T-helper 17 cell (primary cell): ENCODE results near the gene MAST1. TPM values are rescaled to one million over a fixed set of nuclear protein-coding genes. Genes with fewer than 3 reads are reported as not detected.
A peak's percentile ranks its signal among the peaks of the same experiment; 100 is the strongest.
"Not testable (repeated sequence)": the region's sequence is repeated elsewhere in the genome, so short reads cannot be mapped to it uniquely, and the experiment has no call there.

Source experiments
- ATAC-seq: fragments of 150-1000 bp; cut with Tn5 transposase; 2 replicates; pipeline ENCODE4 v1.10.0; 2021; ENCODE audit warnings: mild to moderate bottlenecking, moderate library complexity
- DNase-seq, 3 donors: peaks; one replicate each; pipeline versions ENCODE4 v3.0.0 to v3.0.0-alpha.2; 2020 to 2021
- H3K9me3 ChIP-seq: one replicate; pipeline ENCODE4 v1.7.0; 2013; ENCODE audit warnings: low read length, mild to moderate bottlenecking; ENCODE audit not compliant: control insufficient read depth, poor library complexity, severe bottlenecking
- H3K27ac Mint-ChIP-seq: one replicate; pipeline ENCODE4 v1.8.0; 2022; ENCODE audit warnings: mild to moderate bottlenecking, moderate library complexity, mixed read lengths
- H3K27me3 Mint-ChIP-seq: one replicate; pipeline ENCODE4 v1.8.0; 2022; ENCODE audit warnings: mixed read lengths
- H3K36me3 Mint-ChIP-seq: one replicate; pipeline ENCODE4 v1.8.0; 2022; ENCODE audit warnings: low read depth, mixed read lengths
- H3K4me1 Mint-ChIP-seq: one replicate; pipeline ENCODE4 v1.8.0; 2022; ENCODE audit warnings: mild to moderate bottlenecking, mixed read lengths
- H3K4me3 Mint-ChIP-seq: one replicate; pipeline ENCODE4 v1.8.0; 2022; ENCODE audit warnings: mild to moderate bottlenecking, moderate library complexity, mixed read lengths
- total RNA-seq, 4 donors: library from RNA in 2 of 4; stranded (reverse) in 2 of 4; gene quantifications; one replicate each; pipeline ENCODE4 v1.2.3 and lab custom pipeline; 2022 to 2026

Gene MAST1
- total RNA-seq, 2 donors from 2014 or later = 1.5 to 4.1 TPM

GRCh38 chr19:12875086-12875485 is 36.8 kb downstream of the MAST1 start:
- ATAC-seq = no peak
- H3K36me3 Mint-ChIP-seq = peaks cover 10% of the 10 kb centered on the region
- no peak overlapping the region for H3K4me3 Mint-ChIP-seq

GRCh38 chr19:12880551-12881171 is 42.3 kb downstream of the MAST1 start:
- Mint-ChIP-seq H3K27me3 (no peaks in the 10 kb centered on the region), H3K4me3 (peak overlapping the region; percentile 92), H3K4me1 (peaks cover 22% of the 10 kb centered on the region), H3K36me3 (peaks cover 2% of the 10 kb centered on the region), H3K27ac (peak overlapping the region; percentile 90)
- no peaks in the 10 kb centered on the region for H3K9me3 ChIP-seq
- ATAC-seq = peak; percentile 1
- no peak for DNase-seq

More at GRCh38 chr19:12875086-12875485, 36.8 kb downstream of the MAST1 start:
- H3K4me1 Mint-ChIP-seq = peaks cover 6% of the 10 kb centered on the region
- H3K27ac Mint-ChIP-seq = no peak overlapping the region
- no peaks in the 10 kb centered on the region for H3K27me3 Mint-ChIP-seq
- no peaks in the 10 kb centered on the region for H3K9me3 ChIP-seq
- DNase-seq = no peak

GRCh38 chr19:12881172-12881808 is 43.0 kb downstream of the MAST1 start, which contains the start of gene DNASE2:
TSS of gene DNASE2 (minus strand) at chr19:12881449. CDS start at chr19:12881375, 74 bp downstream.
- peak; percentile 76 to 84 (median 80) for DNase-seq
- peak within 1 kb of the TSS; percentile 90 for H3K27ac Mint-ChIP-seq
- H3K4me1 Mint-ChIP-seq = peaks cover 22% of the 10 kb centered on the region
- peaks cover 2% of the 10 kb centered on the region for H3K36me3 Mint-ChIP-seq
- peak; percentile 80 for ATAC-seq
- no peaks in the 10 kb centered on the region for H3K27me3 Mint-ChIP-seq
- peak within 1 kb of the TSS; percentile 92 for H3K4me3 Mint-ChIP-seq
- H3K9me3 ChIP-seq = no peaks in the 10 kb centered on the region

GRCh38 chr19:12882589-12882988 is 44.3 kb downstream of the MAST1 start:
- peak overlapping the region; percentile 92 for H3K4me3 Mint-ChIP-seq
- no peaks in the 10 kb centered on the region for H3K9me3 ChIP-seq
- DNase-seq = no peak
- H3K27me3 Mint-ChIP-seq = no peaks in the 10 kb centered on the region
- H3K27ac Mint-ChIP-seq = peak overlapping the region; percentile 90
- H3K36me3 Mint-ChIP-seq = peaks cover 2% of the 10 kb centered on the region
- ATAC-seq = no peak
- peaks cover 27% of the 10 kb centered on the region for H3K4me1 Mint-ChIP-seq

GRCh38 chr19:12884202-12884601 is 45.9 kb downstream of the MAST1 start:
- H3K27ac Mint-ChIP-seq = no peak overlapping the region
- peaks cover 27% of the 10 kb centered on the region for H3K4me1 Mint-ChIP-seq
- H3K36me3 Mint-ChIP-seq = peaks cover 2% of the 10 kb centered on the region
- no peak for ATAC-seq
- DNase-seq = no peak
- no peak overlapping the region for H3K4me3 Mint-ChIP-seq
- H3K27me3 Mint-ChIP-seq = no peaks in the 10 kb centered on the region
- no peaks in the 10 kb centered on the region for H3K9me3 ChIP-seq

GRCh38 chr19:12884627-12884925 is 46.3 kb downstream of the MAST1 start:
- H3K36me3 Mint-ChIP-seq = peaks cover 2% of the 10 kb centered on the region
- peaks cover 25% of the 10 kb centered on the region for H3K4me1 Mint-ChIP-seq
- H3K27me3 Mint-ChIP-seq = no peaks in the 10 kb centered on the region
- ATAC-seq (no peak), DNase-seq (no peak)
- H3K4me3 Mint-ChIP-seq = peak overlapping the region; percentile 78
- H3K27ac Mint-ChIP-seq = peak overlapping the region; percentile 0
- no peaks in the 10 kb centered on the region for H3K9me3 ChIP-seq

- peak; percentile 78 for ATAC-seq
- no peaks in the 10 kb centered on the region for H3K27me3 Mint-ChIP-seq
- H3K4me1 Mint-ChIP-seq = peaks cover 24% of the 10 kb centered on the region
- peak overlapping the region; percentile 0 for H3K27ac Mint-ChIP-seq
- no peaks in the 10 kb centered on the region for H3K9me3 ChIP-seq
- DNase-seq = peak; percentile 71 to 79 (median 72)
- H3K4me3 Mint-ChIP-seq = peak overlapping the region; percentile 78
- H3K36me3 Mint-ChIP-seq = peaks cover 2% of the 10 kb centered on the region
These were observed 46.8 kb downstream of the MAST1 start for GRCh38 chr19:12884926-12885748.

- no peaks in the 10 kb centered on the region for H3K9me3 ChIP-seq
- Mint-ChIP-seq H3K27ac (no peak overlapping the region), H3K27me3 (no peaks in the 10 kb centered on the region), H3K4me3 (peak overlapping the region; percentile 79), H3K4me1 (peaks cover 23% of the 10 kb centered on the region), H3K36me3 (peaks cover 3% of the 10 kb centered on the region)
- ATAC-seq (no peak), DNase-seq (no peak)
These were observed 47.7 kb downstream of the MAST1 start for GRCh38 chr19:12885749-12886650.

GRCh38 chr19:12886651-12886968 is 48.3 kb downstream of the MAST1 start:
- Mint-ChIP-seq H3K27ac (no peak overlapping the region), H3K36me3 (peaks cover 5% of the 10 kb centered on the region), H3K4me1 (peaks cover 26% of the 10 kb centered on the region), H3K4me3 (peak overlapping the region; percentile 79), H3K27me3 (no peaks in the 10 kb centered on the region)
- no peak for DNase-seq
- no peak for ATAC-seq
- H3K9me3 ChIP-seq = no peaks in the 10 kb centered on the region

- Mint-ChIP-seq H3K4me3 (peak within 1 kb of the TSS; percentile 79), H3K27ac (no peak within 1 kb of the TSS), H3K27me3 (no peaks in the 10 kb centered on the region), H3K4me1 (peaks cover 27% of the 10 kb centered on the region), H3K36me3 (peaks cover 5% of the 10 kb centered on the region)
- H3K9me3 ChIP-seq = no peaks in the 10 kb centered on the region
- ATAC-seq = no peak
- DNase-seq = no peak
These were observed 48.8 kb downstream of the MAST1 start, which contains the start of gene KLF1 for GRCh38 chr19:12886969-12887747. TSS of gene KLF1 (minus strand) at chr19:12887201. CDS start at chr19:12887140, 61 bp downstream.

GRCh38 chr19:12888006-12888603 is 49.8 kb downstream of the MAST1 start:
- H3K27me3 Mint-ChIP-seq = no peaks in the 10 kb centered on the region
- no peak overlapping the region for H3K4me3 Mint-ChIP-seq
- DNase-seq (no peak), ATAC-seq (no peak)
- H3K4me1 Mint-ChIP-seq = peaks cover 25% of the 10 kb centered on the region
- H3K27ac Mint-ChIP-seq = no peak overlapping the region
- no peaks in the 10 kb centered on the region for H3K9me3 ChIP-seq
- peaks cover 2% of the 10 kb centered on the region for H3K36me3 Mint-ChIP-seq

GRCh38 chr19:12890299-12890786 is 52.0 kb downstream of the MAST1 start:
- H3K4me3 Mint-ChIP-seq = peak overlapping the region; percentile 99
- not testable (repeated sequence) for H3K36me3 Mint-ChIP-seq, ATAC-seq, H3K9me3 ChIP-seq, DNase-seq, H3K27me3 Mint-ChIP-seq
- H3K4me1 Mint-ChIP-seq = peaks cover 31% of the 10 kb centered on the region
- H3K27ac Mint-ChIP-seq = peak overlapping the region; percentile 94
